ENCODE data around the gene MARCHF10.

Gene MARCHF10

DNA sequence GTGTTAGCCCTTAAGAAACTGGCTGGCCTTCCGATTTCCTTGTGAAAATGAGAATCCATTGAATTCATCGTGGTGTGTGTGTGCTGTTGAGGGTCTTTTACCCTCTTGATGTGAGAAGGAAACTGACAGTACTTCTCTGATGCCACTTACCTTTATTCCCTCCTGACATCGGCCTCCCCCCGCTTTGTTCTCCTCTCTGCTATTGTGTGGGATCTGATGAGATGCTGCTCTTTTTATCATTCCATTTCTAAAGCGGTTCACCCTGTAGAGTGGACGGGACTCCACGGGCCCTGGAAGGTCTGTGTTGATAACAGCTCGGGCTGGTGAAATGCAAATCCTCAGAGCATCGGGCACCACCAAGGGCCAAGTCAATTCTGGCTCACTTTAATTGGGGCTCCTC lies 69.8 kb downstream of the MARCHF10 start:
- TF ChIP-seq CTCF (IDR thresholded peaks at IDR 0.05; ENCODE audit: borderline replicate concordance, control extremely low read depth, extremely low read depth, insufficient read depth, missing control alignments): no peak
- no peak for DNase-seq (ENCODE audit: low spot score)
- in situ Hi-C loops (cut with MboI; ENCODE audit: low sequenced_read_pairs, unreplicated experiment): no loop called here

- in situ Hi-C loops (cut with MboI; ENCODE audit: low sequenced_read_pairs, unreplicated experiment): no loop called here
- DNase-seq (ENCODE audit: low spot score): no peak
- no peak for TF ChIP-seq CTCF (IDR thresholded peaks at IDR 0.05; ENCODE audit: borderline replicate concordance, control extremely low read depth, extremely low read depth, insufficient read depth, missing control alignments)
Measured at GRCh38 chr17:62737513-62737912, 70.6 kb downstream of the MARCHF10 start.

GRCh38 chr17:62735044-62735651 lies 73.0 kb downstream of the MARCHF10 start:
- DNase-seq (ENCODE audit: low spot score): no peak
- in situ Hi-C loops (cut with MboI; ENCODE audit: low sequenced_read_pairs, unreplicated experiment): no loop called here
- TF ChIP-seq CTCF (IDR thresholded peaks at IDR 0.05; ENCODE audit: borderline replicate concordance, control extremely low read depth, extremely low read depth, insufficient read depth, missing control alignments): no peak

DNA sequence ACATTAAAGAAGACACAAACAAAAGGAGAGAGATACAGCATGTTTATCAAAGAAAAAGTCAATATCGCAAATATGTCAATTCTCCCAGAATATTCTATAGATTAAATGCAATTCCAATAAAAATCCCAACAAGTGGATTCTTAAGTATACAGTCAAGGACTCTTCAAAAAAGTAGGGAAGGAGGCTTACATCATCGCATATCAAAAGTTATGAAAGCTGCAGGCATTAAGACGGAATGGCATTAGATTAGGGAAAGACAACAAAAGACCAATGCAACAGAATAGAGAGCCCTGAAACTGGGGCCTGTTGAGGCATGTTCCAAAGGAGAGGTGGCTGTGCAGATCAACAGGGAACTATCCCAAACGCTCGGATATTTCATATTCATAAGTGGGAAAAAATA lies 76.0 kb downstream of the MARCHF10 start:
- no peak for TF ChIP-seq CTCF (IDR thresholded peaks at IDR 0.05; ENCODE audit: borderline replicate concordance, control extremely low read depth, extremely low read depth, insufficient read depth, missing control alignments)
- in situ Hi-C loops (cut with MboI; ENCODE audit: low sequenced_read_pairs, unreplicated experiment): no loop called here
- no peak for DNase-seq (ENCODE audit: low spot score)

- in situ Hi-C loops (cut with MboI; ENCODE audit: low sequenced_read_pairs, unreplicated experiment): no loop called here
- no peak for DNase-seq (ENCODE audit: low spot score)
- no peak for TF ChIP-seq CTCF (IDR thresholded peaks at IDR 0.05; ENCODE audit: borderline replicate concordance, control extremely low read depth, extremely low read depth, insufficient read depth, missing control alignments)
Measured at GRCh38 chr17:62727916-62728672, 80.0 kb downstream of the MARCHF10 start.

GRCh38 chr17:62725791-62726249 lies 82.3 kb downstream of the MARCHF10 start:
- in situ Hi-C loops (cut with MboI; ENCODE audit: low sequenced_read_pairs, unreplicated experiment): no loop called here
- no peak for DNase-seq (ENCODE audit: low spot score)
- no peak for TF ChIP-seq CTCF (IDR thresholded peaks at IDR 0.05; ENCODE audit: borderline replicate concordance, control extremely low read depth, extremely low read depth, insufficient read depth, missing control alignments)

Data from GM13976 (cell line).